NCI-H460 (cell line): ENCODE data around the gene APBA2. TPM values are rescaled to one million over a fixed set of nuclear protein-coding genes. Genes with fewer than 3 reads are reported as not detected.

Experiments used
- DNase-seq: peaks from one replicate; pipeline ENCODE4 v3.0.0-alpha.2; 2016; ENCODE audit warnings: low read depth; ENCODE audit errors: extremely low read depth
- total RNA-seq: library from RNA; depleted of rRNA; stranded (reverse); fragments of >200 nt; shearing (Covaris generic); gene quantifications from 2 replicates; pipeline ENCODE4 v1.2.3, GENCODE V29; 2014

APBA2 gene
- total RNA-seq, 1 experiment from 2014 or later, result 20.5 TPM

- DNase-seq, result no peak
These were observed 7.2 kb downstream of the APBA2 start for GRCh38 chr15:28892789-28893610.

GRCh38 chr15:28894631-28895030 is 8.9 kb downstream of the APBA2 start:
- no peak for DNase-seq

- DNase-seq, result no peak
These were observed 9.4 kb downstream of the APBA2 start for GRCh38 chr15:28895146-28895545.

- DNase-seq, result no peak
These were observed 9.8 kb downstream of the APBA2 start for GRCh38 chr15:28895566-28895965.

- peak; percentile 20 for DNase-seq
These were observed 11.2 kb downstream of the APBA2 start for GRCh38 chr15:28896951-28897350.

- no peak for DNase-seq
These were observed 12.2 kb downstream of the APBA2 start for GRCh38 chr15:28897861-28898585.

GRCh38 chr15:28899061-28899738 is 13.4 kb downstream of the APBA2 start:
- DNase-seq, result no peak

GRCh38 chr15:28900041-28900891 is 14.5 kb downstream of the APBA2 start:
- no peak for DNase-seq

GRCh38 chr15:28900892-28901586 is 15.3 kb downstream of the APBA2 start:
- no peak for DNase-seq

GRCh38 chr15:28901587-28901980 is 15.8 kb downstream of the APBA2 start:
- DNase-seq, result no peak

GRCh38 chr15:28901987-28902745 is 16.4 kb downstream of the APBA2 start:
- DNase-seq, result no peak

GRCh38 chr15:28902856-28903255 is 17.1 kb downstream of the APBA2 start:
- DNase-seq, result no peak

- DNase-seq, result no peak
These were observed 17.8 kb downstream of the APBA2 start for GRCh38 chr15:28903555-28903954.

GRCh38 chr15:28904003-28904402 is 18.2 kb downstream of the APBA2 start:
- DNase-seq, result no peak

- DNase-seq, result no peak
These were observed 19.0 kb downstream of the APBA2 start for GRCh38 chr15:28904541-28905315.

GRCh38 chr15:28907338-28907960 is 21.7 kb downstream of the APBA2 start:
- no peak for DNase-seq

- no peak for DNase-seq
These were observed 24.3 kb downstream of the APBA2 start for GRCh38 chr15:28909958-28910500.
